ENCODE measurements around the gene RAD17.
"Not testable (repeated sequence)": the region's sequence is repeated elsewhere in the genome, so short reads cannot be mapped to it uniquely, and the experiment has no call there.

The RAD17 gene

GRCh38 chr5:69432412-69433206 lies 63.0 kb downstream of the RAD17 start:
- Histone ChIP-seq H3K4me3 (ENCODE audit: insufficient read depth, low read depth, low read length, poor library complexity, severe bottlenecking) (no peak overlapping the region), H3K4me1 (ENCODE audit: control insufficient read depth, insufficient read depth, low read length, poor library complexity, severe bottlenecking) (no peaks in the 10 kb centered on the region), H3K27ac (ENCODE audit: insufficient read depth, low read length, poor library complexity, severe bottlenecking) (no peak overlapping the region), H3K27me3 (replicated peaks; ENCODE audit: control insufficient read depth, insufficient read depth, low read length, poor library complexity, severe bottlenecking) (no peaks in the 10 kb centered on the region), H3K9me3 (ENCODE audit: control insufficient read depth, low read length) (no peaks in the 10 kb centered on the region), H3K36me3 (ENCODE audit: control insufficient read depth, insufficient read depth, low read length) (no peaks in the 10 kb centered on the region)
- DNase-seq: no peak

GRCh38 chr5:69435276-69435884 lies 65.8 kb downstream of the RAD17 start:
- H3K27ac ChIP-seq (ENCODE audit: insufficient read depth, low read length, poor library complexity, severe bottlenecking); H3K4me1 ChIP-seq (ENCODE audit: control insufficient read depth, insufficient read depth, low read length, poor library complexity, severe bottlenecking); H3K36me3 ChIP-seq (ENCODE audit: control insufficient read depth, insufficient read depth, low read length); H3K9me3 ChIP-seq (ENCODE audit: control insufficient read depth, low read length); H3K4me3 ChIP-seq (ENCODE audit: insufficient read depth, low read depth, low read length, poor library complexity, severe bottlenecking); H3K27me3 ChIP-seq (replicated peaks; ENCODE audit: control insufficient read depth, insufficient read depth, low read length, poor library complexity, severe bottlenecking); DNase-seq: not testable (repeated sequence)

- H3K9me3 ChIP-seq (ENCODE audit: control insufficient read depth, low read length): no peaks in the 10 kb centered on the region
- H3K4me3 ChIP-seq (ENCODE audit: insufficient read depth, low read depth, low read length, poor library complexity, severe bottlenecking): no peak overlapping the region
- no peaks in the 10 kb centered on the region for H3K36me3 ChIP-seq (ENCODE audit: control insufficient read depth, insufficient read depth, low read length)
- no peak for DNase-seq
- no peaks in the 10 kb centered on the region for H3K4me1 ChIP-seq (ENCODE audit: control insufficient read depth, insufficient read depth, low read length, poor library complexity, severe bottlenecking)
- H3K27me3 ChIP-seq (replicated peaks; ENCODE audit: control insufficient read depth, insufficient read depth, low read length, poor library complexity, severe bottlenecking): no peaks in the 10 kb centered on the region
- no peak overlapping the region for H3K27ac ChIP-seq (ENCODE audit: insufficient read depth, low read length, poor library complexity, severe bottlenecking)
Measured at GRCh38 chr5:69444127-69444754, 74.6 kb downstream of the RAD17 start.

GRCh38 chr5:69449511-69449910 lies 79.9 kb downstream of the RAD17 start:
- Histone ChIP-seq H3K9me3 (ENCODE audit: control insufficient read depth, low read length) (no peaks in the 10 kb centered on the region), H3K4me1 (ENCODE audit: control insufficient read depth, insufficient read depth, low read length, poor library complexity, severe bottlenecking) (no peaks in the 10 kb centered on the region), H3K4me3 (ENCODE audit: insufficient read depth, low read depth, low read length, poor library complexity, severe bottlenecking) (no peak overlapping the region), H3K27me3 (replicated peaks; ENCODE audit: control insufficient read depth, insufficient read depth, low read length, poor library complexity, severe bottlenecking) (no peaks in the 10 kb centered on the region), H3K36me3 (ENCODE audit: control insufficient read depth, insufficient read depth, low read length) (no peaks in the 10 kb centered on the region), H3K27ac (ENCODE audit: insufficient read depth, low read length, poor library complexity, severe bottlenecking) (no peak overlapping the region)
- DNase-seq: no peak

GRCh38 chr5:69450116-69450515 lies 80.5 kb downstream of the RAD17 start:
- H3K4me1 ChIP-seq (ENCODE audit: control insufficient read depth, insufficient read depth, low read length, poor library complexity, severe bottlenecking): no peaks in the 10 kb centered on the region
- H3K9me3 ChIP-seq (ENCODE audit: control insufficient read depth, low read length): no peaks in the 10 kb centered on the region
- no peak for DNase-seq
- no peaks in the 10 kb centered on the region for H3K27me3 ChIP-seq (replicated peaks; ENCODE audit: control insufficient read depth, insufficient read depth, low read length, poor library complexity, severe bottlenecking)
- no peak overlapping the region for H3K27ac ChIP-seq (ENCODE audit: insufficient read depth, low read length, poor library complexity, severe bottlenecking)
- no peak overlapping the region for H3K4me3 ChIP-seq (ENCODE audit: insufficient read depth, low read depth, low read length, poor library complexity, severe bottlenecking)
- H3K36me3 ChIP-seq (ENCODE audit: control insufficient read depth, insufficient read depth, low read length): no peaks in the 10 kb centered on the region

- H3K9me3 ChIP-seq (ENCODE audit: control insufficient read depth, low read length); DNase-seq; H3K27ac ChIP-seq (ENCODE audit: insufficient read depth, low read length, poor library complexity, severe bottlenecking); H3K27me3 ChIP-seq (replicated peaks; ENCODE audit: control insufficient read depth, insufficient read depth, low read length, poor library complexity, severe bottlenecking); H3K4me1 ChIP-seq (ENCODE audit: control insufficient read depth, insufficient read depth, low read length, poor library complexity, severe bottlenecking); H3K36me3 ChIP-seq (ENCODE audit: control insufficient read depth, insufficient read depth, low read length); H3K4me3 ChIP-seq (ENCODE audit: insufficient read depth, low read depth, low read length, poor library complexity, severe bottlenecking): not testable (repeated sequence)
Measured at GRCh38 chr5:69450527-69450926, 80.9 kb downstream of the RAD17 start.

GRCh38 chr5:69451941-69452647 lies 82.5 kb downstream of the RAD17 start:
- H3K27me3 ChIP-seq (replicated peaks; ENCODE audit: control insufficient read depth, insufficient read depth, low read length, poor library complexity, severe bottlenecking): no peaks in the 10 kb centered on the region
- no peak for DNase-seq
- no peak overlapping the region for H3K27ac ChIP-seq (ENCODE audit: insufficient read depth, low read length, poor library complexity, severe bottlenecking)
- no peaks in the 10 kb centered on the region for H3K9me3 ChIP-seq (ENCODE audit: control insufficient read depth, low read length)
- no peaks in the 10 kb centered on the region for H3K36me3 ChIP-seq (ENCODE audit: control insufficient read depth, insufficient read depth, low read length)
- no peaks in the 10 kb centered on the region for H3K4me1 ChIP-seq (ENCODE audit: control insufficient read depth, insufficient read depth, low read length, poor library complexity, severe bottlenecking)
- no peak overlapping the region for H3K4me3 ChIP-seq (ENCODE audit: insufficient read depth, low read depth, low read length, poor library complexity, severe bottlenecking)

- H3K4me1 ChIP-seq (ENCODE audit: control insufficient read depth, insufficient read depth, low read length, poor library complexity, severe bottlenecking); H3K36me3 ChIP-seq (ENCODE audit: control insufficient read depth, insufficient read depth, low read length); H3K9me3 ChIP-seq (ENCODE audit: control insufficient read depth, low read length); DNase-seq; H3K4me3 ChIP-seq (ENCODE audit: insufficient read depth, low read depth, low read length, poor library complexity, severe bottlenecking); H3K27ac ChIP-seq (ENCODE audit: insufficient read depth, low read length, poor library complexity, severe bottlenecking); H3K27me3 ChIP-seq (replicated peaks; ENCODE audit: control insufficient read depth, insufficient read depth, low read length, poor library complexity, severe bottlenecking): not testable (repeated sequence)
Measured at GRCh38 chr5:69453487-69453886, 83.9 kb downstream of the RAD17 start.

GRCh38 chr5:69454460-69455249 lies 85.0 kb downstream of the RAD17 start:
- no peaks in the 10 kb centered on the region for H3K4me1 ChIP-seq (ENCODE audit: control insufficient read depth, insufficient read depth, low read length, poor library complexity, severe bottlenecking)
- no peak for DNase-seq
- H3K36me3 ChIP-seq (ENCODE audit: control insufficient read depth, insufficient read depth, low read length): no peaks in the 10 kb centered on the region
- no peaks in the 10 kb centered on the region for H3K9me3 ChIP-seq (ENCODE audit: control insufficient read depth, low read length)
- H3K27ac ChIP-seq (ENCODE audit: insufficient read depth, low read length, poor library complexity, severe bottlenecking): no peak overlapping the region
- H3K4me3 ChIP-seq (ENCODE audit: insufficient read depth, low read depth, low read length, poor library complexity, severe bottlenecking): no peak overlapping the region
- H3K27me3 ChIP-seq (replicated peaks; ENCODE audit: control insufficient read depth, insufficient read depth, low read length, poor library complexity, severe bottlenecking): no peaks in the 10 kb centered on the region
